ENCODE measurements around the gene ITGB1BP1.

GRCh38 chr2:9394816-9395215, 28.5 kb downstream of the ITGB1BP1 start:
- no peak for TF ChIP-seq FOXP2 (optimal IDR thresholded peaks at IDR 0.05; ENCODE audit: borderline replicate concordance, extremely low read depth, extremely low read length, insufficient read depth)
- no peak for TF ChIP-seq REST (IDR thresholded peaks at IDR 0.05; ENCODE audit: insufficient read depth in 1 of 2, low read depth in 2 of 2, low read length in 2 of 2)
- TF ChIP-seq TAF1 (IDR thresholded peaks at IDR 0.05; ENCODE audit: borderline replicate concordance, insufficient read depth, low read length): no peak
- TF ChIP-seq SIN3A (IDR thresholded peaks at IDR 0.05; ENCODE audit: borderline replicate concordance, insufficient read depth, low read length): no peak

All from PFSK-1 (cell line).